H1 (cell line): Measurements from ENCODE around the gene TNPO3. TPM values are rescaled to one million over a fixed set of nuclear protein-coding genes. Genes with fewer than 3 reads are reported as not detected.

Experiments used
- CTCF ChIA-PET: fragments of 300-600 bp; sonication (Branson Sonifier 250); formaldehyde crosslinking; loops from one replicate; lab custom pipeline; 2021; ENCODE audit not compliant: partially characterized antibody; lab: Charles Lee
- POLR2A ChIA-PET: fragments of 300-600 bp; sonication (Branson Sonifier 250); formaldehyde crosslinking; loops from one replicate; lab custom pipeline; 2021; ENCODE audit warnings: inconsistent platforms; ENCODE audit not compliant: partially characterized antibody; lab: Charles Lee
- DNase-seq, 2 experiments: peaks; one replicate each; pipeline versions ENCODE4 v3.0.0 to v3.0.0-alpha.2; 2010 to 2022; ENCODE audit warnings: low spot score in 2 of 2, low read depth in 1 of 2, mixed read lengths in 1 of 2
- FAIRE-seq: peaks from 2 replicates; lab custom pipeline; 2011; peaks lifted over from hg19 to GRCh38; lab: Jason Lieb, UNC
- H2AFZ ChIP-seq: 2 replicates; pipeline ENCODE4 v1.8.1; 2012; ENCODE audit warnings: low read length, inconsistent platforms
- H2AK5ac ChIP-seq: 2 replicates; pipeline ENCODE4 v1.6.1; 2013; ENCODE audit warnings: low read depth, low read length
- H2BK120ac ChIP-seq: replicated peaks from 2 replicates; pipeline ENCODE3; 2013; ENCODE audit warnings: low read depth, low read length, inconsistent platforms
- H2BK12ac ChIP-seq: 2 replicates; pipeline ENCODE4 v1.6.1; 2013; ENCODE audit warnings: low read depth, low read length
- H2BK15ac ChIP-seq: 2 replicates; pipeline ENCODE4 v1.6.1; 2013; ENCODE audit warnings: low read length
- H2BK20ac ChIP-seq: 2 replicates; pipeline ENCODE4 v1.6.1; 2013; ENCODE audit warnings: low read length
- H2BK5ac ChIP-seq: 2 replicates; pipeline ENCODE4 v1.6.1; 2013; ENCODE audit warnings: low read depth, low read length
- H3K14ac ChIP-seq: 2 replicates; pipeline ENCODE4 v1.6.1; 2013; ENCODE audit warnings: inconsistent platforms; ENCODE audit not compliant: insufficient read length
- H3K18ac ChIP-seq: 2 replicates; pipeline ENCODE4 v1.6.1; 2013; ENCODE audit warnings: low read length; ENCODE audit errors: extremely low read depth
- H3K23ac ChIP-seq: 2 replicates; pipeline ENCODE4 v1.6.1; 2013; ENCODE audit warnings: inconsistent platforms; ENCODE audit not compliant: insufficient read length
- H3K23me2 ChIP-seq: 2 replicates; pipeline ENCODE4 v1.6.1; 2013; ENCODE audit warnings: low read depth, low read length
- H3K27ac ChIP-seq: 2 replicates; pipeline ENCODE4 v1.6.1; 2011; ENCODE audit warnings: low read depth, low read length, inconsistent platforms
- H3K27me3 ChIP-seq, 4 experiments: replicated peaks in 1 of 4; 1 replicate in 1 of 4; 2 replicates in 3 of 4; pipeline versions ENCODE4 v1.6.1 to v1.8.1; 2011 to 2013; ENCODE audit warnings: low read length in 3 of 4, mild to moderate bottlenecking in 3 of 4, inconsistent platforms in 2 of 4, mixed read lengths in 2 of 4, moderate library complexity in 1 of 4; ENCODE audit not compliant: control insufficient read depth in 3 of 4, insufficient read depth in 3 of 4; ENCODE audit errors: extremely low read depth in 1 of 4
- H3K36me3 ChIP-seq, 4 experiments: 2 replicates each; pipeline versions ENCODE4 v1.6.1 to v1.8.1; 2011 to 2013; ENCODE audit warnings: mild to moderate bottlenecking in 4 of 4, low read length in 3 of 4, moderate library complexity in 2 of 4, control low read depth in 1 of 4, inconsistent platforms in 1 of 4; ENCODE audit not compliant: insufficient read depth in 4 of 4, control insufficient read depth in 2 of 4
- H3K4ac ChIP-seq: replicated peaks from 2 replicates; pipeline ENCODE3; 2013; ENCODE audit warnings: low read length, low read depth, mixed read lengths, inconsistent platforms; ENCODE audit not compliant: insufficient read length
- H3K4me1 ChIP-seq, 4 experiments: replicated peaks in 1 of 4; 1 replicate in 1 of 4; 2 replicates in 3 of 4; pipeline versions ENCODE4 v1.6.1 to v1.8.1; 2011 to 2013; ENCODE audit warnings: low read length in 3 of 4, inconsistent platforms in 2 of 4, mixed read lengths in 1 of 4; ENCODE audit not compliant: insufficient read depth in 4 of 4, control insufficient read depth in 3 of 4
- H3K4me2 ChIP-seq, 2 experiments: 2 replicates each; pipeline versions ENCODE4 v1.6.1 to v1.8.1; 2011 to 2013; ENCODE audit warnings: low read depth in 2 of 2, low read length in 2 of 2, control low read depth in 1 of 2, inconsistent platforms in 1 of 2, mild to moderate bottlenecking in 1 of 2; ENCODE audit not compliant: insufficient read depth in 1 of 2
- H3K4me3 ChIP-seq, 4 experiments: fragments of 200-600, 300-600 bp in 1 of 4; sonication (generic), shearing (Covaris generic), sonication (Bioruptor Twin) in 1 of 4; 2 replicates each; pipeline versions ENCODE4 v1.5.1 to v1.8.1; 2011 to 2016; ENCODE audit warnings: low read length in 4 of 4, low read depth in 3 of 4, control low read depth in 2 of 4, inconsistent platforms in 2 of 4, mild to moderate bottlenecking in 2 of 4, mixed read lengths in 1 of 4, moderate library complexity in 1 of 4; ENCODE audit not compliant: insufficient read depth in 2 of 4; ENCODE audit errors: extremely low read depth in 1 of 4
- H3K56ac ChIP-seq: replicated peaks from 2 replicates; pipeline ENCODE3; 2013; ENCODE audit warnings: low read depth, mild to moderate bottlenecking, mixed read lengths, low read length, inconsistent platforms; ENCODE audit not compliant: insufficient read length
- H3K79me1 ChIP-seq: 2 replicates; pipeline ENCODE4 v1.6.1; 2013; ENCODE audit warnings: low read depth, low read length, control low read depth
- H3K79me2 ChIP-seq, 2 experiments: 2 replicates each; pipeline versions ENCODE4 v1.6.1 to v1.8.1; 2012 to 2013; ENCODE audit warnings: low read length in 2 of 2, mild to moderate bottlenecking in 2 of 2, inconsistent platforms in 1 of 2; ENCODE audit not compliant: insufficient read depth in 2 of 2, control insufficient read depth in 1 of 2
- H3K9ac ChIP-seq, 4 experiments: replicated peaks in 1 of 4; 1 replicate in 1 of 4; 2 replicates in 3 of 4; pipeline versions ENCODE4 v1.6.1 to v1.8.1; 2011 to 2013; ENCODE audit warnings: low read depth in 3 of 4, low read length in 3 of 4, control low read depth in 2 of 4, mild to moderate bottlenecking in 2 of 4, moderate library complexity in 2 of 4, inconsistent platforms in 1 of 4; ENCODE audit errors: extremely low read depth in 1 of 4
- H3K9me3 ChIP-seq, 2 experiments: 2 replicates each; pipeline versions ENCODE4 v1.6.1 to v1.8.1; 2012 to 2013; ENCODE audit warnings: mild to moderate bottlenecking in 2 of 2, moderate library complexity in 2 of 2, control low read depth in 1 of 2, inconsistent platforms in 1 of 2, low read depth in 1 of 2, low read length in 1 of 2, mixed read lengths in 1 of 2; ENCODE audit not compliant: insufficient read depth in 2 of 2
- H4K20me1 ChIP-seq, 2 experiments: replicated peaks in 1 of 2; 2 replicates each; pipeline versions ENCODE3 to v1.8.1; 2011 to 2013; ENCODE audit warnings: inconsistent platforms in 2 of 2, low read length in 2 of 2, mild to moderate bottlenecking in 1 of 2; ENCODE audit not compliant: insufficient read depth in 2 of 2, control insufficient read depth in 1 of 2
- H4K5ac ChIP-seq: 2 replicates; pipeline ENCODE4 v1.6.1; 2013; ENCODE audit warnings: low read length, low read depth, mixed read lengths, inconsistent platforms; ENCODE audit not compliant: insufficient read length
- H4K8ac ChIP-seq: 2 replicates; pipeline ENCODE4 v1.8.0; 2013; ENCODE audit warnings: mild to moderate bottlenecking, moderate library complexity, low read length, inconsistent platforms; ENCODE audit not compliant: insufficient read depth; ENCODE audit errors: extremely low read depth
- H4K91ac ChIP-seq: replicated peaks from 2 replicates; pipeline ENCODE3; 2013; ENCODE audit warnings: low read length, mixed read lengths, inconsistent platforms; ENCODE audit not compliant: insufficient read length
- CHD1 ChIP-seq: IDR thresholded peaks from 2 replicates; pipeline ENCODE4 v1.6.1; 2012; ENCODE audit warnings: low read depth, low read length, improper control_type of control experiment
- CHD2 ChIP-seq: IDR thresholded peaks from 2 replicates; pipeline ENCODE4 v1.6.1; 2012; ENCODE audit warnings: low read length, improper control_type of control experiment
- CTCF ChIP-seq, 3 experiments: IDR thresholded peaks; 1 replicate in 2 of 3; 2 replicates in 1 of 3; pipeline versions ENCODE4 v1.5.1 to v1.6.1; 2011; ENCODE audit warnings: low read length in 3 of 3, mild to moderate bottlenecking in 3 of 3, inconsistent platforms in 2 of 3, low read depth in 1 of 3, moderate library complexity in 1 of 3; ENCODE audit not compliant: insufficient read depth in 1 of 3; ENCODE audit errors: control extremely low read depth in 1 of 3
- WGBS, 2 experiments: shearing (Covaris generic) in 1 of 2; methylation state at CpG; one replicate each; pipeline versions ENCODE4 v1.1.6 to v1.1.7; 2013 to 2015; ENCODE audit warnings: low lambda C conversion rate in 2 of 2, mixed read lengths in 2 of 2, inconsistent platforms in 1 of 2, low coverage in 1 of 2, missing lambda C conversion rate in 1 of 2; ENCODE audit not compliant: insufficient replicate concordance in 2 of 2, insufficient coverage in 1 of 2, insufficient read length in 1 of 2; ENCODE audit errors: extremely low coverage in 1 of 2, missing lambda C conversion rate in 1 of 2; 5-methylcytosine and 5-hydroxymethylcytosine counted together
- polyA plus RNA-seq, 7 experiments: library from polyadenylated mRNA; depleted of rRNA in 3 of 7; stranded (reverse) in 5 of 7; unstranded in 2 of 7; fragments of >200 nt in 5 of 7; fragments of 200-250 nt in 2 of 7; gene quantifications; 1 replicate in 5 of 7; 2 replicates in 1 of 7; 4 replicates in 1 of 7; pipeline versions ENCODE4 v1.2.1 to v1.2.3, GENCODE V29; 2011 to 2013; ENCODE audit warnings: missing spikeins in 2 of 7, mixed read lengths in 2 of 7
- total RNA-seq: library from RNA; stranded (reverse); fragmentation: NEBNext Ultra II Directional; extraction: Animal tissue kit (Norgen Biotek cat#: 25700); gene quantifications from 2 replicates; pipeline ENCODE4 v1.2.1, GENCODE V29; 2021

Gene TNPO3
- total and polyA plus RNA-seq, 2 of the 8 experiments (the other 6 are each of a cell fraction or from before 2014, with no cell fraction given) = 67.6 to 99.2 TPM

DNA sequence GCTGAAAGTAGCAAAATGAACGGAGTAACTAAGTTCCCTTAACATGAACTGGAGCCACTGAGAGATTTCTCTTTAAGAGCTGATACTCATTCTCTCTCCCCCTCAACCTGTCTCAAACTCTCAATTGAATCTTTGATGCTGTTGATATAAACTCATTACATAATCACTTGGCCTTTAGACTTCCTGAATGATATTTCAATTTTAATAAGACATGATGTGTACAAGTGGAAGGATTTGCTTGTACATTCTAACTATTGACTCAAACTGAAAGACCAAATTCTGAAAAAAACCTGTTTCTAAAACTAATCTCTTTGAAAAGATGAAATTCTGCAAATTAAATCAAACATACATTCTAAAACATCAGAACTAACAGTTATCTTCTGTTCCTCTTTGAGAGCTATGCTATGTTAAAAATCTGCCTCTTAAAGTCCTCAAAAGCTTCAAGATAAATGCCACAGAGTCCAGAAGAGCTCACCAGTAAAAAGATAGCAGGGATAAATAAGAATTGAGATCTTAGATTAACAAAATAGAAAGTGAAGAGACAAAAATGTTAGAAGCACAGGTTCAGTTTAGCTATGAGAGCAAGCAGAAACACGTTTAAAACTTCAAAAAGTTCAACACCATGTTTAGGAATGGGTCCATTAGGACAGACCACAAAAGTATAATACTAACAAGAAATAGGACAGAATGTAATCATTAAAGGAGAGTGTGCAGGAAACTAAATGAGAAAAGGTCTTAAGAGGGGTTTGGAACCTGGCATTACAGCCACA, 46.1 kb downstream of the TNPO3 start:
- no peaks in the 10 kb centered on the region for H3K79me1 ChIP-seq
- POLR2A ChIA-PET = interaction anchor here (0.7 to 1.3 kb wide), 2 partner anchors 45 to 90 kb away, joined by 3 to 5 read pairs; no protein-coding TSS in a partner anchor
- H3K18ac ChIP-seq = no peak overlapping the region
- H2BK20ac ChIP-seq = no peak overlapping the region
- no peaks in the 10 kb centered on the region for H3K4me1 ChIP-seq
- no peak overlapping the region for H2BK120ac ChIP-seq
- H4K91ac ChIP-seq = no peak overlapping the region
- H3K14ac ChIP-seq = no peak overlapping the region
- H3K27me3 ChIP-seq = no peaks in the 10 kb centered on the region
- H3K4ac ChIP-seq = no peak overlapping the region
- H3K27ac ChIP-seq = no peak overlapping the region
- H2AFZ ChIP-seq = no peak overlapping the region
- no peaks in the 10 kb centered on the region for H4K20me1 ChIP-seq
- H3K36me3 ChIP-seq = peaks cover 2 to 29% (median 13%) of the 10 kb centered on the region in 4 experiments; a peak in 5 of 8 replicates
- H2BK12ac ChIP-seq = no peak overlapping the region
- no peak overlapping the region for H2BK15ac ChIP-seq
- 89% methylated on average over 2 of the region's 2 CpGs; no CpG with 5 or more reads in 1 of the 2 experiments for WGBS, 2 experiments
- H3K23me2 ChIP-seq = no peaks in the 10 kb centered on the region
- no peak overlapping the region for H3K23ac ChIP-seq
- H3K56ac ChIP-seq = no peak overlapping the region
- no peak overlapping the region for H3K4me3 ChIP-seq
- no peak overlapping the region for H3K4me2 ChIP-seq
- no peak for FAIRE-seq
- peaks cover 0 to 32% of the 10 kb centered on the region in 2 experiments; a peak in 2 of 4 replicates for H3K79me2 ChIP-seq
- no peak overlapping the region for H2BK5ac ChIP-seq
- no peak overlapping the region for H2AK5ac ChIP-seq
- CTCF ChIA-PET = interaction anchor here (1.1 to 1.6 kb wide), 3 partner anchors 10 to 17 kb away, joined by 4 to 5 read pairs (median 4); no protein-coding TSS in a partner anchor
- no peak overlapping the region for H4K8ac ChIP-seq
- no peak for DNase-seq
- no peak overlapping the region for H3K9ac ChIP-seq
- no peaks in the 10 kb centered on the region for H3K9me3 ChIP-seq
- H4K5ac ChIP-seq = no peak overlapping the region
- TF ChIP-seq CTCF (IDR thresholded peaks at IDR 0.05; ENCODE audit: control extremely low read depth in 1 of 3, insufficient read depth in 1 of 3, low read depth in 1 of 3, low read length in 3 of 3) (no peak), CHD1 (no peak), CHD2 (no peak)
